ENCODE measurements around the gene HES4. TPM values are rescaled to one million over a fixed set of nuclear protein-coding genes. Genes with fewer than 3 reads are reported as not detected.

The HES4 gene
- total RNA-seq, 3 donors from 2014 or later = 8.3 to 36.4 (median 34.2) TPM

GRCh38 chr1:964691-965525 lies 35.0 kb downstream of the HES4 start:
- no peaks in the 10 kb centered on the region for H3K9me3 ChIP-seq
- no peaks in the 10 kb centered on the region for H3K36me3 ChIP-seq
- TF ChIP-seq CTCF (IDR thresholded peaks at IDR 0.05) (no peak), POLR2A (IDR thresholded peaks at IDR 0.05) (no peak), POLR2AphosphoS5 (IDR thresholded peaks at IDR 0.05) (no peak)
- intact Hi-C loops (cut with DNase I; ENCODE audit: low total_unique reads) = no loop called here
- peaks cover 0 to 4% of the 10 kb centered on the region in 2 donors for H3K27me3 ChIP-seq
- DNase-seq (ENCODE audit: low spot score in 2 of 2) = no peak
- peaks cover 4 to 16% of the 10 kb centered on the region in 2 donors for H3K4me1 ChIP-seq
- H3K4me3 ChIP-seq = no peak overlapping the region
- H3K27ac ChIP-seq = no peak overlapping the region

- no peak overlapping the region for H3K27ac ChIP-seq
- DNase-seq (ENCODE audit: low spot score in 2 of 2) = no peak
- TF ChIP-seq POLR2AphosphoS5 (IDR thresholded peaks at IDR 0.05) (no peak), POLR2A (IDR thresholded peaks at IDR 0.05) (no peak), CTCF (IDR thresholded peaks at IDR 0.05) (no peak)
- intact Hi-C loops (cut with DNase I; ENCODE audit: low total_unique reads) = no loop called here
- H3K36me3 ChIP-seq = no peaks in the 10 kb centered on the region
- H3K9me3 ChIP-seq = no peaks in the 10 kb centered on the region
- H3K4me1 ChIP-seq = peaks cover 4 to 16% of the 10 kb centered on the region in 2 donors
- H3K4me3 ChIP-seq = no peak overlapping the region
- peaks cover 0 to 4% of the 10 kb centered on the region in 2 donors for H3K27me3 ChIP-seq
Observed at GRCh38 chr1:963746-964525, 36.0 kb downstream of the HES4 start.

- intact Hi-C loops (cut with DNase I; ENCODE audit: low total_unique reads) = no loop called here
- H3K4me3 ChIP-seq = no peak overlapping the region
- no peaks in the 10 kb centered on the region for H3K9me3 ChIP-seq
- no peak overlapping the region for H3K27ac ChIP-seq
- no peaks in the 10 kb centered on the region for H3K36me3 ChIP-seq
- H3K4me1 ChIP-seq = peaks cover 4 to 18% of the 10 kb centered on the region in 2 donors
- peaks cover 0 to 4% of the 10 kb centered on the region in 2 donors for H3K27me3 ChIP-seq
- no peak for DNase-seq (ENCODE audit: low spot score in 2 of 2)
- TF ChIP-seq CTCF (IDR thresholded peaks at IDR 0.05) = no peak
- no peak for TF ChIP-seq POLR2AphosphoS5 (IDR thresholded peaks at IDR 0.05)
- TF ChIP-seq POLR2A (IDR thresholded peaks at IDR 0.05) = no peak
Observed at GRCh38 chr1:963301-963651, 36.6 kb downstream of the HES4 start.

GRCh38 chr1:962381-963300 lies 37.3 kb downstream of the HES4 start:
- Histone ChIP-seq H3K27ac (no peak overlapping the region), H3K4me3 (no peak overlapping the region), H3K27me3 (no peaks in the 10 kb centered on the region), H3K4me1 (peaks cover 4 to 19% of the 10 kb centered on the region in 2 donors), H3K9me3 (no peaks in the 10 kb centered on the region), H3K36me3 (no peaks in the 10 kb centered on the region)
- no peak for DNase-seq (ENCODE audit: low spot score in 2 of 2)
- TF ChIP-seq CTCF (IDR thresholded peaks at IDR 0.05) (no peak), POLR2AphosphoS5 (IDR thresholded peaks at IDR 0.05) (no peak), POLR2A (IDR thresholded peaks at IDR 0.05) (no peak)
- intact Hi-C loops (cut with DNase I; ENCODE audit: low total_unique reads) = no loop called here

Data from breast epithelium (tissue), 4 donors.